SH-SY5Y (cell line): Measurements from ENCODE around the gene SDHA.

ENCODE experiments used
- GATA2 ChIP-seq: IDR thresholded peaks from 2 replicates; pipeline ENCODE4 v1.6.1; 2011; ENCODE audit warnings: mild to moderate bottlenecking, low read depth, low read length
- GATA3 ChIP-seq: IDR thresholded peaks from 2 replicates; pipeline ENCODE4 v1.6.1; 2011; ENCODE audit warnings: low read depth, mild to moderate bottlenecking, low read length, moderate library complexity

DNA sequence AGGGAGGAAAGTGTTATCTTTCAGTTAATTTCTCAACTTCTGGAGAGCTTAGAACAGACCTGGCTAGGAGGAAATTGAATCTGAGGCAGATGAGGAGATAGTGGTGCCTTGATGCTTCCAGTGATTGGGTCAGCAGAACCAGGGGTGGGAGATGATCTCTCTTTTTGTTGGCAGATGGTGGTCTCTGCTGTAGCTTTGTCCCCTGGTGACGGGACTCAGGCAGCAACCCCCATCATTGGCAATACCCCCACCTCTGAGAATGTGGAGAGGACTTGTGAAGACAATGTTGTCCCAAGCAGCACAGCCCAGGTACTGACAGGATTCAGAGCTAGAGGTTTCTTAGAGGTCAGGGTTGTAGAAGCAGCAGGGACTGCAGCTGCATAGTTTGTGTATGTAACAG, 49.6 kb downstream of the SDHA start:
- TF ChIP-seq GATA2 (no peak; the same call in 1 of the 2 replicates), GATA3 (no peak)
